ENCODE data around the gene GNPAT.

GNPAT gene

GRCh38 chr1:231218078-231218477 lies 22.9 kb upstream of the GNPAT start:
- no peak for TF ChIP-seq NFIC (IDR thresholded peaks at IDR 0.05)
- TF ChIP-seq TEAD4 (IDR thresholded peaks at IDR 0.05): no peak
- TF ChIP-seq TAF1 (IDR thresholded peaks at IDR 0.05; ENCODE audit: low read depth): no peak
- TF ChIP-seq REST (IDR thresholded peaks at IDR 0.05; ENCODE audit: low read depth): no peak
- no peak for TF ChIP-seq FOXM1 (IDR thresholded peaks at IDR 0.05; ENCODE audit: borderline replicate concordance, low read depth)
- TF ChIP-seq, protein P1, sequence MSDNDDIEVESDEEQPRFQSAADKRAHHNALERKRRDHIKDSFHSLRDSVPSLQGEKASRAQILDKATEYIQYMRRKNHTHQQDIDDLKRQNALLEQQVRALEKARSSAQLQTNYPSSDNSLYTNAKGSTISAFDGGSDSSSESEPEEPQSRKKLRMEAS (IDR thresholded peaks at IDR 0.05): no peak
- TF ChIP-seq EP300 (IDR thresholded peaks at IDR 0.05; ENCODE audit: borderline replicate concordance): no peak
- TF ChIP-seq USF1 (IDR thresholded peaks at IDR 0.05): no peak
- TF ChIP-seq ZBTB7A (IDR thresholded peaks at IDR 0.05; ENCODE audit: low read depth): no peak
- no peak for TF ChIP-seq YY1 (IDR thresholded peaks at IDR 0.05; ENCODE audit: low read depth)
- no peak for TF ChIP-seq EGR1 (IDR thresholded peaks at IDR 0.05)

- TF ChIP-seq USF1 (IDR thresholded peaks at IDR 0.05): no peak
- no peak for TF ChIP-seq YY1 (IDR thresholded peaks at IDR 0.05; ENCODE audit: low read depth)
- no peak for TF ChIP-seq ZBTB7A (IDR thresholded peaks at IDR 0.05; ENCODE audit: low read depth)
- no peak for TF ChIP-seq RAD21 (IDR thresholded peaks at IDR 0.05; ENCODE audit: low read depth)
- no peak for TF ChIP-seq TEAD4 (IDR thresholded peaks at IDR 0.05)
- TF ChIP-seq, protein P1 (IDR thresholded peaks at IDR 0.05): no peak
- no peak for TF ChIP-seq TAF1 (IDR thresholded peaks at IDR 0.05; ENCODE audit: low read depth)
- no peak for TF ChIP-seq REST (IDR thresholded peaks at IDR 0.05; ENCODE audit: low read depth)
- no peak for TF ChIP-seq EP300 (IDR thresholded peaks at IDR 0.05; ENCODE audit: borderline replicate concordance)
- no peak for TF ChIP-seq TCF12 (IDR thresholded peaks at IDR 0.05; ENCODE audit: low read depth)
- no peak for TF ChIP-seq CREB1 (IDR thresholded peaks at IDR 0.05; ENCODE audit: low read depth)
- TF ChIP-seq NFIC (IDR thresholded peaks at IDR 0.05): no peak
- TF ChIP-seq EGR1 (IDR thresholded peaks at IDR 0.05): no peak
- no peak for TF ChIP-seq FOXM1 (IDR thresholded peaks at IDR 0.05; ENCODE audit: borderline replicate concordance, low read depth)
- TF ChIP-seq CEBPB (IDR thresholded peaks at IDR 0.05): no peak
Measured at GRCh38 chr1:231219422-231220401, 21.3 kb upstream of the GNPAT start.

DNA sequence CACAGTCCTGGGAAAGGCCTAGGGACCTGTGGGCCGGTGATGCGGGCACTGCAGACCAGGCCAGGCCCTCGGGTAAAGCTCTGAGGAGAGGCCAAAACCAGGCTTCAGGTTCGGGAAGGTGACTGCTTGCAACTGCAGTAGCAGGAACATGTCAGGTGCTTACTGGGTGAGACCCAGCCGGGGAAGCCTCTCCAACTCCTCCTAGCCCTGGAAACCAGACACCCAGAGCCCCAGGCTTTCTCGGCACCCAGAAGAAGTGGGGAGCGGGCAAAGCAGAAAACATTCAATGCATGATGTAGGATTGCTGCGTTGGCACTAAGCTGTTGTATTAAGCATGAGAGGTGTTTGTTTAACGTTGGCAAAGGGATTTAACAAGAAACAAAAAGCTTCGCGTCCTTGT lies 20.2 kb upstream of the GNPAT start:
- no peak for TF ChIP-seq USF1 (IDR thresholded peaks at IDR 0.05)
- TF ChIP-seq TEAD4 (IDR thresholded peaks at IDR 0.05): no peak
- no peak for TF ChIP-seq TCF12 (IDR thresholded peaks at IDR 0.05; ENCODE audit: low read depth)
- TF ChIP-seq YY1 (IDR thresholded peaks at IDR 0.05; ENCODE audit: low read depth): no peak
- no peak for TF ChIP-seq EP300 (IDR thresholded peaks at IDR 0.05; ENCODE audit: borderline replicate concordance)
- no peak for TF ChIP-seq REST (IDR thresholded peaks at IDR 0.05; ENCODE audit: low read depth)
- no peak for TF ChIP-seq EGR1 (IDR thresholded peaks at IDR 0.05)
- TF ChIP-seq FOXM1 (IDR thresholded peaks at IDR 0.05; ENCODE audit: borderline replicate concordance, low read depth): no peak
- TF ChIP-seq ZBTB7A (IDR thresholded peaks at IDR 0.05; ENCODE audit: low read depth): no peak
- TF ChIP-seq TAF1 (IDR thresholded peaks at IDR 0.05; ENCODE audit: low read depth): no peak
- TF ChIP-seq, protein P1 (IDR thresholded peaks at IDR 0.05): no peak

Measured in Ishikawa (cell line).